HG03439 (cell line): ENCODE results near the gene PUM1.

Experiments
- ATAC-seq: cut with Tn5 transposase; IDR thresholded peaks from one replicate; pipeline ENCODE4 v1.9.1; 2021; ENCODE audit warnings: mild to moderate bottlenecking, moderate library complexity; ENCODE audit not compliant: unreplicated experiment

PUM1 gene

GRCh38 chr1:31029026-31029425 is 36.5 kb downstream of the PUM1 start:
- no peak for ATAC-seq

- ATAC-seq: no peak
Measured at GRCh38 chr1:31027693-31028526, 37.6 kb downstream of the PUM1 start.

- no peak for ATAC-seq
Measured at GRCh38 chr1:31022259-31022658, 43.3 kb downstream of the PUM1 start.

GRCh38 chr1:31020007-31020790 is 45.3 kb downstream of the PUM1 start:
- ATAC-seq: no peak

- no peak for ATAC-seq
Measured at GRCh38 chr1:31019401-31019800, 46.1 kb downstream of the PUM1 start.

- no peak for ATAC-seq
Measured at GRCh38 chr1:31016868-31017267, 48.6 kb downstream of the PUM1 start.

- peak; percentile 45 for ATAC-seq
Measured at GRCh38 chr1:31013187-31013864, 52.2 kb downstream of the PUM1 start.

- ATAC-seq: no peak
Measured at GRCh38 chr1:31012210-31012924, 53.1 kb downstream of the PUM1 start.

GRCh38 chr1:31011719-31012118 is 53.8 kb downstream of the PUM1 start:
- no peak for ATAC-seq

- ATAC-seq: peak; percentile 50
Measured at GRCh38 chr1:31010086-31010989, 55.2 kb downstream of the PUM1 start.

- no peak for ATAC-seq
Measured at GRCh38 chr1:31007462-31007991, 58.0 kb downstream of the PUM1 start.

GRCh38 chr1:31006747-31007146 is 58.8 kb downstream of the PUM1 start:
- ATAC-seq: no peak

- no peak for ATAC-seq
Measured at GRCh38 chr1:31005617-31006166, 59.8 kb downstream of the PUM1 start.

- ATAC-seq: no peak
Measured at GRCh38 chr1:31005198-31005597, 60.3 kb downstream of the PUM1 start.

GRCh38 chr1:31004231-31004621 is 61.3 kb downstream of the PUM1 start:
- ATAC-seq: no peak

- ATAC-seq: no peak
Measured at GRCh38 chr1:31003613-31004230, 61.8 kb downstream of the PUM1 start.

- no peak for ATAC-seq
Measured at GRCh38 chr1:31000301-31000700, 65.2 kb downstream of the PUM1 start.

- no peak for ATAC-seq
Measured at GRCh38 chr1:30998887-30999286, 66.6 kb downstream of the PUM1 start.

GRCh38 chr1:30998171-30998570 is 67.3 kb downstream of the PUM1 start:
- ATAC-seq: no peak
